ENCODE measurements around the gene METTL17.
"Not testable (repeated sequence)": the region's sequence is repeated elsewhere in the genome, so short reads cannot be mapped to it uniquely, and the experiment has no call there.

The METTL17 gene

DNA sequence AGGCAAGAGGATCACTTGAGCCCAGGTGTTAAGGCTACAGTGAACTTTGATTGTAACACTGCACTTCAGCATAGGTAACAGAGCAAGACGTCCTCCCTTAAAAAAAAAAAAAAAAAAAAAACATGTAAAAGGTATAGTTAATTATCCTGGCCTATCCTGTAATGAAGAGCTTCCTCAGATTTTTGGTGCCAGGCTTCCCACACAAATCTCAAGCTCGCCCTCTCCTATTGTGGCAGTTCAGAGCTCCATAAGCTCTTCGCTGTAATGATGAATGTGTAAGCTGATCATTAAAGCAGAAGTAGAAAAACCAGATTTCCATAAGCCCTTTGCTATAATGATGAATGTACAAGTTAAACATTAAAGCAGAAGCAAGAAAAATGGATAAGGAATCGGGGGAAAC, 7.3 kb downstream of the METTL17 start:
- DNase-seq: no peak

DNA sequence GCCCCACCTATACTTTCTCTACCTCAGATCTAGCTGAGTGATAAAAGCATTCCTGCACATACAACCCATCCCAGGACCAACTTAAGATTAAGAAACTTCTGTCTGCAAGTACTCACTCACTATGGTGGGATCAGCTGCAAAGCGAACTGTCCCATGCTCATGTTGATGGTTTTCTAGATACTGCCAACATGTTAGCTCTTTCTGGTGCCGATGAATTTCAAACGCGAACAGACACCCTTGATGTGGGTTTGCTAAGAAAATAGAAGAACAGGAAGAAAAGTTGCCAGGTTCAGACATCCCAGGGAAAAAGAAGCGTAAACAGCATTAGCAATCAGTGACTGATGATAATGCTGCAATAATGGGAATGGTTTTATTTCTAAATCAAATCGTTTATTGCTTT, 7.8 kb downstream of the METTL17 start:
- no peak for DNase-seq

DNA sequence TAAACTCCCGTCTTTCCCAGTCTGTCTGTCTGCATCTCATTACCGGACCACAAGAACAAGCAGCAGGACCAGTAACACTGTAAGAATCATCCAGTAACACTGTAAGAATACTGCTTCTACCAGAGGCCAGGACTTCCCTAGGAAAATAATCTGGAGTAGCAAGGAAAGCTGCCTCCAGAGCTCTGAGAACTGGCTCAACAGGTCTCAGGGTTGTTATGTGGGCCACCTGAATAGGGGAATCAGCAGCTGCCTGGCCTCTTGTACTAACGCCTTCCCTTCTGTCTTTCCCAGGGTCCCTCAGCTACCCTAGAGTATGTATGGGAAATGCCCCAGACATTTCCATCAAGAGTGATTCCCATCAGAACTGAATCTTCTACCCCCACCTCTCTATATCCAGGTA, 8.4 kb downstream of the METTL17 start:
- DNase-seq: no peak

DNA sequence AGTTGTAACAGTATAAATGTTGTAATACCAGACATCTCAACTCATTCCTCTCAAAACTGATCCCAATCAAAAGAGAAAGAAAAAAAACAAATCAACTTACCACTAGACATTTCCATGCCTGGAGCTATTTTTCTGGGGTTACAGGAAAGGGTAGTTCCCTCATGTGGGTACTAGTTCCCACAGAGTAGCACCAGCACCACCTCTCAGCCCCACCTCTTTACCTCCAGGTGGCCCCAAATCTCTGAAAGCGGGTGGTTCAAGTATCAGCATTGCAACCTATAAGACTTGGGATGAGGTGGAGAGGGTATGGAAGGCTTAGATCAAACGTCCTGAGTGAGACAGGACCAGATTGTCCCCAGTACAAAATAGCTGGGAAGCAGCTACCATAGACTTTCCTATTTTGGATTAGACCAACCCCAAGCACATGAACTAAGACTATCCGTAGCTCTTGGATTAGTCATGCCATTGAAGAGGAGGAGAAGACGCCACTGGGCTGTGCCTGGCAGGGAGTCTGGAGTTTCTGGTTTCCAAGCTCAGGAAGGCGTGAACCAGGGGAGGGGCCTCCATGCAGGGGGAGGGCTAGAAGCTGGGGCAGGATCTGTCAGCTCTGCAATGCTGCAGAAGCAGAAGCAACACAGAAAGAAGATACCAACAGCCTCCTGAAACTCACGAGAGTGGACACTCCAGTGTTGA, 9.0 kb downstream of the METTL17 start, which contains the start of gene SLC39A2:
Gene SLC39A2, plus strand, starts transcription at position 620 of the 693 bp plus-strand sequence. CDS start 154 bp downstream, outside the sequence.
- DNase-seq: no peak

DNA sequence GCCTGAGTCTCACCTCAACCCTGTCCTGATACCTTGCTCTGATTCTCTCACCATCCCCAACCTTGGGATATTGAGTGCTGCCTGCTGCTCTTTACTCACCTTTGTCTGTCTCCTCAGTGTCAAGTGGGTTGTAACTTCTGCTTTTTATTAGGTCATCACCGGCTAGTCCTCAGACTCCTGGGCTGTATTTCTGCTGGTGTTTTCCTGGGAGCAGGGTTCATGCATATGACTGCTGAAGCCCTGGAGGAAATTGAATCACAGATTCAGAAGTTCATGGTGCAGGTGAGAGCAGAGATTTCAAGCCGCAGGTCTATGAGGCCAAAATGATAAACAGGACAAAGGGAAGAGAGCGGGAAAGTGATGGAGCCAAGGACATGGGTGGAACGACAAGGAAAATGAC, 9.8 kb downstream of the METTL17 start:
- no peak for DNase-seq

DNA sequence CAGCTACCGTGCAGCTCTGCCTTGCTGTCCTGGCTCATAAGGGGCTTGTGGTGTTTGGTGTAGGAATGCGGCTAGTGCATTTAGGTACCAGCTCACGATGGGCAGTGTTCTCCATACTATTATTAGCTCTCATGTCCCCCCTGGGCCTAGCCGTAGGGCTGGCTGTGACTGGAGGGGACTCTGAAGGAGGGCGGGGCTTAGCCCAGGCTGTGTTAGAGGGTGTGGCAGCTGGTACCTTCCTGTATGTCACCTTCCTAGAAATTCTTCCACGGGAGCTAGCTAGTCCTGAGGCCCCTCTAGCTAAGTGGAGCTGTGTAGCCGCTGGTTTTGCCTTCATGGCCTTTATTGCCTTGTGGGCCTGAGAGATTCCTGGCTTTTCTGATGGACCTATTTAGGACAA, 11.4 kb downstream of the METTL17 start:
- no peak for DNase-seq

DNA sequence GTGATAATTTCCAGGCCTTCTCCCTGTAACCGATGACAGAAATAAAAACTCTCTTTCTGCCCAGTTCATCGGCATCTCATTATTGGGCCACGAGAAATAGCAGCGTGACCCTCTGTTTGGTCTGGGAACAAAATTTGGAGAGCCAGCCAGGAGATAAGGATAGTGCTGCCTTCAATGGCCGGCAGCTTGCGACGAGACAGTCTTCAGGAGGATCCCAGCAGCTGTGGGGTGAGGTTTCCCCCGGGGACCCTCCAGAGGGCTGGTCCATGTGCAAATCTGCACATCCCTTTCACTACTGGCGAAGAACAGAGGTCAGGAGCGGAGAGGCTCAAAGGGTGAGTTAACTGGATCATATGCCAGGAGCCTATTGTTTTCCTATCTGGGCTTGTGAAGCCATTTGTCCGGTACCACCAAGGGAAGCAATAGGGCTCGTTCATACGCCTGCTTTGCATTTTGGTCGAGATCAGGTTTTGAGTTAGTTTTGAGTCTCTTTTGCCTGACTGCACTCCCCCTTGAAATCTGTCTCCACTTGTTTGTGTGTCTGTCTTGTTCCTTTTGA, 14.1 kb downstream of the METTL17 start:
- DNase-seq: no peak

DNA sequence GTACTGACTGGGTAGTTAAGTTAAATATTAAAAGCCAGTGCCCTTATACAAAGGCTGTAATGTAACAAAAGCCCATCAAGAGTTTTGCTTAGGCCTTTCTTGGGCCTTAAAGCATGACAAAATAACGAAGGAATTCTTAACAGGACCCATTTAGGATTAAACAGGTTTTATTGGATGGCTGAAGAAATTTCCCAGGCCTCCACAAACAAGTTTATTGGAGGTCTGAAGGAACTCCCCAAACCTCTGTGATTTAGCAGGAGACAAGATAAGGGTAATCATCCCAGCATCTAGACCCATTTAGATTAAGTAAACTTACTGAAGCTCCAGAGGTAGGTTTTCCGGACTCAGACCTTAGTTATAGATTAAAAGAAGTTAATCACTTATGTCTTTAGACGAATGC, 19.9 kb downstream of the METTL17 start:
- not testable (repeated sequence) for DNase-seq

DNA sequence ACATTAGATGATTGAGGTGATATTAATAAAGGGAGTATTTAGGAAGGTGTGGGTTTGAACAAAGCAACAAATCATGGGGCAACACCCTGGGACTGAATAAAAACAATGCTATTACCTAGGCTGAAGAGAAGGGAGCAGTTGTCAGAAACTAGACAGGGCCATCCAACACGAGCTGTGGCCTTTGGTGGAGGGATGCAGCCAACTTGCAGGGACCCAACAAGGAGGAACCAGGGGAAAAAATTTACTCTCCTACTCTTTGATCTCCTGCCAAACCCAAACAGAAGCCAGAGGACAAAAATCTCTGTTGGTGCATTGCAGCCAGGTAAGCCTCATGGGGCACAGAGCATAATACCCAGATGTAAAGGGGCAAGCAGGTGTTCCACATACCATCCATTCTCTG, 21.4 kb downstream of the METTL17 start:
- DNase-seq: no peak

DNA sequence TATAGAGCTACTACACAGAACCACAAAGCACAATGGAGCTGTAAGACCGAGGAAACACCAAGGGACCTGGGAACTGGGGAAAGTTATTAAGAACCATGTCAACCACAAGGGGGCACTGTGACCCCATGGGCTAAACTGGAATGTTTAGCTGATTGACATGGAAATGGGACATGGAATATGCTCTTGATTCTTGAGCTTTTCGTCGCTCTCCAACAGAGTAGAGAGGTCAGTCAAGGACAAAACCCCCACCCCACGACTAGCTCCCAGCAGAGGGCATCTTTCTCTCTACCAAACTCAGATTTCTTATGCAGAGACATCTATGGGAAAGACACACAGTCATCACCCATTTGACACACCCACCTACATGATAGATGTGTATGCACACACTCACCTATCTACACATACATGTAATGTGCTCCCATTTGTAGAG, 25.0 kb downstream of the METTL17 start:
- peak; percentile 90 for DNase-seq

DNA sequence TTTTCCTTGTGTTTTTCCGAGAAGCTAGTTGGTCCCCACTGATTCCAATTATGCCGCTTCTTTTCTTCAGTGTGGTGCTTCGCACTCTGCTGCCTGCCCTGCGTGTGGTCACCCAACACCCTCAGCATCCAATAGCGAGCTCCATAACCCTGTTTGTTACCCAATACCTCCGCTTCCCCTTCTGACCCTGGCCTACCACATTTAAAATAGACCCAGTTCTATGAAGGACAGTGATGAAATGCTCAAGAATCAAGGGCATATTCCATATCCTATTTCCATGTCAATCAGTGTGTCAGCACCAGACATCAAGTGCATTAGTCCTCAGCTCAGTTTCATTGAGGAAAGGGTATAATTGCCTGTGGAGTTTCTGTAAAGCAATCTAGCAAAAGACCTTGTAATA, 25.5 kb downstream of the METTL17 start:
- no peak for DNase-seq

DNA sequence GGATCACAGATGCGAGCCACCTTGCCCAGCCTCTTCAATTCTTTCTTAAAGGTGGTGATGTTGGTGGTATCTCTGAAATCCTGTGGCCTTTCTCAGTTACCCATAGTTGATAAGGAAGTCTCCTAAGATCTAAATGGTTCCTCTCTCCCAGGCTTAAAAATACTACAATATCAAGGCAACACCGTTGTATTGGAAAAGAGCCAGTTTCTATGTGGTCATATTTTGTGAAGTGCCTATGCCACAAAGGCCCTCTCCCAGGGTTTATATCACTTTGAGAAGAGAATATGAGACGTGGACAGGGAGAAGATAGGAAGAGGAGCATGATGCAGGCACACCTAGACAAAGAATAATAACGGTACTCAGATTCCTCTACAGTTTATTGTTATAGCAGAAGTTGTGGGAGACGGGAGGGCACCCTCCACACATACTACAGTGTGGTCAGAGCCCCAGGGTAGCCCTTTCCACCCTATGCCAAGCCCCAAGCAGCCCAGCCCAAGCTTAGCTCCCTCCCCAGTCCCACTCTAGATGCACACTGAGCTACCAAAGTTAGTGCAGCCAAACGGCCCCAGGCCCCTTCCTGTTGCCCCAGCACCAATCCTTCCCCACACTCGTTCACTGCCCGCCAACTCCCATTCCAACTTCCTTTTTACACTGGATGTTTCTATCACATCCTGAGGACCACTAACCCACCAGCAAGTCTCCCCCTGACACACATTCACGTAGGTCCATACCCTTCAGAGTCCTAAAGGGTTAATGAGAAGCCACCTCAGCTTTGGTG, 26.8 kb downstream of the METTL17 start:
- DNase-seq: peak; percentile 25

DNA sequence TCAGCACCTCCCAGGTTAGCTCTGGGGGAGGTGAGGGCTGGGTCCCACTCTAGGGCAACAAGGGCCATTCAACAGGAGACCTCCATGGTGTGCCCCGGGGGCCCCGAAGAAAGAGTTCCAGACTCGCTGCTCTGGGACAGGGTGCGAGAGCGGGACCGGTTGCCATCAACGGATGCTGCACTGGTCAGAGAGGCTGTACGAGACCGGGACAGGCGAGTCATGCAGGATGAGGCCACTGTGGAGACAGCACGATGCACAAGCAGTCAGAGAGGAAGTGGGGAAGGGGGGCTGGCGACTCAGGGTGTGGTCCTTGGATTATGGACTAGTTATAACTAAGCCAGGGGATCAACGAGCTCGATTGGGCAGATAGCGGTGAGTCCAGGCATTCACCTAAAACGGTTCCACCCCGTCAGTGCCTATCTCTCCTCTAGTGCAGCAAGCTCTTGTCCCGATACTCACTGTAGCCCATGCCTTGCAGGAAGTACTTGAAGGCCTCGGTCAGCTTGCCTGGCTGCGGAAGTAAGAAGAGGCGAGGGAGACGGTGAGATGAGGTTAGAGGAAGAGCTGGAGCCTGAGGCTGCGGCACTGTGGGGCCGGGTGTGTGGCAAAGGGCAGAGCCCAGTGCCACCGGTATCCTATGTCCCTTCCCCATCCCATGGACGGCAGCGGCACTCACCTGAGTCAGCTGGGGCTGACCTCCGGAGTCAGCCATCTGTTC, 27.9 kb downstream of the METTL17 start:
- no peak for DNase-seq

DNA sequence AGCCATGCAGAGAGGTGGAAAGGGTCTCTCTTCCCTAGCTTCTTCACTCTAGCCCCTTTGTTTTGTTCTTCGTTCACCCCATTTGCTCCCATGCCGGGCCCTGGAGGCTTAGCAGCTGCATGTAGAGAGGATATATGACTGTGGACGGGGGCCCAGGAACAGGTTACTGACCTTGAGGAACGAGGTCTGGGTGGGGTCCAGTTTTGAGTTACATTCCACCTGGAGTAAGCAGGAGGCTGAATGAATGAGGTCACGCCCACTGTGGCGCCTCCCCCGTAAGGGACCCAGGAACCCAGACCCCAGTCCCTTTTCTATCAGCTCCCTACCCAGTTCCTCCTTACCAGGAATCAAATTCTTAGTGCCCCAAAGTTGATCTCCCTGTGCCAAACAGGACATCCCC, 28.5 kb downstream of the METTL17 start:
- no peak for DNase-seq

DNA sequence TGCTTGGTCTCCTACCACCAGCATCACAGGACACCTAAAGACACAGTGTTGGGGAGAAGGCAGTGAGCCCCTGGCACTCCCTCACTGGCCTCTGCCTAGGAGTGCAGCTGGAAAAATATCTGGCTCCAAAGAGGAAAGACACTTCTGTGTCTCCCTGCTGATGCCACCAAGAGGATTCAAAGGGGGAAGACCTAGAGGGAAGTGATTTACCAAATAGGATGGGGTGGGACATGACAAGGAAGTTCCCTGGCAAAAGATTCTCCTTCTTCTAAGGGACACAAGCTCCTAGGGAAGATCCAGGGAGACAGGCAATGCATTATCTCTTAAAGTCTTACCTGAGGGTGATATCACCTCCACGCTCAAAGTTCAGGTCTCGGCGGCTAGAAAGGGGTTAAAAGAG, 29.0 kb downstream of the METTL17 start:
- no peak for DNase-seq

DNA sequence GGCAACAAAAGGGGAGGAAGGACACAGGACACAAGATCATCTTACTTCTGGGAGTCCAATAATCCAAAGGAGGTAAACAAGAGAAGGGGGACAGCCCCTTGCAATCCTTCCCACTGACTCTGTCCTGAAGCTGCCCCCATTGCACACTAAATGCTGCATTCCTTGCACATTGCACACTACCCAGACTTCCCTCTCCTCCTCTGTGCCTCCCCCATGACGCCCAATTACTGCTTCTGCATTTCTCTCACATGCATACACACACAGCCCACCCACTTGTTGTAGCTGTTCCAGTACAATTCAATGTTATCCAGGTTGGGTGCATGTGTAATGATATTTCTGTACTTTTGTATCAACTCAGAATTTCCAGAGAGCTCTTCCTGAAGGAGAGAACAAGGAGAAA, 29.6 kb downstream of the METTL17 start:
- no peak for DNase-seq

DNA sequence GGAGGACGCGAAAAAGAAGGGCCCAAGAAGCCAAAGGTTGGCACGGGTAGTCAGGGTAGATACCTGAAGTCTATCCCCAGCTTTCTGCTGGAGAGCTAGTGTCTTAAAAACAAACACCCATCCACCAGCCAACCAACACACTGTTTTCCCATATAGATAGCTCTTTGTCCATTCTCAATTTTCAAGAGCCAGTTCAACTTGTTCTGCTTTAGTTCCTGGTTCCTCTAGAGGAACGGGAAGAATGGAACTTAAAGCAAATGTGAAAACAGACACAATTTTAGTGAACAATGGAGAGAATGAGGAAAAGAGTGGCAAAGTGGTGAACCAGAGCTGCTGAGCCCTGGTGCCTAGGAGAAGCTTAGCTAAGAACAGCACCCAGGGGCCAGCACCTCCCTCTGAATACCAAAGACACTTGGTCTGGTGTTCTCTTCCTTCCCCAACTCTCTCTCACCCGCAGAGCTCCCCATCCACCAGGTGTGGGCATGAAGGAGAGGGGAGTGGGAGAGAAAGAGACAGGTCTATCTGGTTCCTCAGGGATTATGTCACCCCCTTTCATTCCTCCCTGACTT, 31.3 kb downstream of the METTL17 start:
- DNase-seq: no peak

DNA sequence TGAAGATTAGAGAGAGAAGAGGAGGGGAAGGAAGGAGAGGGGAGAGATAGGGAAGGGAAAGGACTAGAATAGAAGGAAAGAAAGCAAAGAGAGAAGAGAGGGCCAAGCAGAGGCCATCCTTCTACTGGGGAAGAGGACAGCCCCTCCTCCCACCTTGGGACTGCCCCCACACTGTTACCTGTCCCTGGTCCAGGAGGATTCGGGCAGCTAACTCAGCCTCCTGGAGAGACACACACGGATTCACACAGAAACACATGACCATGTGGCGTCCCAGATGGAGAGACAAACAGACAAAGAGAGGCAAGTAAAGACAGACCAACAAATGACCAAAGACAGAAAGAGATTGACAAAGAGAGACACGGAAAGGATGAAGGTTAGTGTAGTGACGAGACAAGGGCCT, 32.9 kb downstream of the METTL17 start:
- no peak for DNase-seq

DNA sequence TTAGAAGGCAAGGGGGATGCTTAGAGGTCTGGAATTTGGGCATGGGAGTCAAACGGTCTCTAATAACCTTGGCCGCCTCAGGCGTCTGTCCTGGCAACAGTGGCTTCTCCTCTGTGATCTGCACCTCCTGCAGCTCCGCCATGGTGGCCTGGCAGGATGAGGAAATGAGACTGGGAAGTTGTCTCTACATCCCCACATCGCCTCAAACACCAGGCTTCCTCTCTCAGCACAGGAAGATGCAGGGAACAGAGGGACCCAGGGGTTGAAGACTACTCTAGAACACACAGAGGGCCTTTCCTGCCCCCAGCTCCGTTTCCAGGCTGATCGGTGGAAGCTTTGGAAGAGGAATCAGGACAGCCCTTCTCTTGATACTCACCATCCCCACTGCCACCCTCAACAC, 33.4 kb downstream of the METTL17 start:
- no peak for DNase-seq

DNA sequence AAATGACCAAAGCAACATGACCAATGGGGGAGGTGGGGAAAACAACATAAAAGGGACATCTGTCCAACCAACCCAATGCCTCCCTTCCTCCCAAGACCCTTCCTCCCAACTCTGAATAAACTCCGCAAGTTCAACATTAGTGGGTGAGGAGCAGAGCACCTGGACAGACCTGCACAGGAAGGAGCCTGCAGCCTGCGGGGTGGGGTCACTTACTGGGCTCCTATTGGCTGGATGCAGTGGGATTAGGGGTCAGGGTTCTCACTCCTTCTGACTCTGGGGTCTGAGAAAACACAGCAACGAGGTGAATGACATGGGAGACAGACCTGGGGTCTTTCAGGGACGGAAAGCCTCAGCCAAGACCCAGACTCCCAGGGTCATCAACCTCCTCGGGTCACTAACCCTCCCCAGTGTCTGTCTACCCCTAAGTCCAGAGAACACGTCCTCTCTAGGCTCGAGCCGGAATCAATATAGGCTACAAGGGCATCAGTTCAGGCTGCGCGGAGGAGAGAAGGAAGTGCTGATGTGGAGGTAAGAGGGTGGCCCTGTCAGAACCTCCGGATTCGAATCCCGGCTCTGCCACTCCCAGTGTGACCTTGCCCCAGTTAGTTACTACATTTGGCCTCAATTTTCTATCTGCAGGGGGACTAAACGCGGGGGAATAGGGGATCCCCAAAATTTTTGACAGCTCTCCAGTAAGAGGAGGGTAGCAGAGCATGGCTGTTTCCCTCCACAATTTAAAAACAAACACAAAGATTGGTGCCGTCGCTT, 34.2 kb downstream of the METTL17 start:
- DNase-seq: no peak

DNA sequence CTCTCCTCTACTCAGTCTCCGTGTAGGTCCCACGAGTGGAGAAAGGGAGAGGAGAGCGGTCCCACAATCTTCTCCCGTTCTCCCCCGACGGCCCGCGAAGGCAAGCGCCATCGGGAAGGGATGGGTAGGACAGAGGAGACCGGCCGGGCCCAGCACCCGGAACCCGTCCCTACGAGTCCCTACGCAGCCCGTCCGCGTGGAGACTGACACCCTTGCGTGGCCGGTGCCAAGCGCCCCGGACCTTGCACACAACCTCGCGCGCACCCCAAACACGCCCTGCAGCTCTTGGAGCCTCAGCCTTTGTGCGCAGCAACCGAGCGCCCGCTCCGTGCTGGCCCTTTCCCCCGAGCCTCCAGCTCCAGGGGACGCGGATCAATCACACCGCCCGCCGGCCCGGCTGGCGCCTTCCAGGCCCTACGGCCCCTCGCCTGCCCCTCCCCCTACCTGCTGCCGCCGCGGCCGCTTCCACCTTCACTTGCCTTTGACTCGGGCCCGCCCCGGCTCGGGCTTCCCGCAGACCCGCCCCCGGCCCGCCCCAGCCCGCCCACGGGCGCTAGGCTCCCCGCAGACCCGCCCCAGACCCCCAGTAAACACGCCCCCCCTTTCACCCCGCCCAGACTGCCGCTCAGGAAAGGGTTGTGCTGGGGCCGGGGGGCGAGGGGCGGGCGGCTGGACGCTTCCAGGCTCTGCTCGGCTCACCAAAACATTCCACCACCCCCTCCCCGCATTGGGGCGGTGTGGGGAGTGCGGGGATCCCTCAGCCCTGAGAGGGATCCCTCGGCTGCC, 35.0 kb downstream of the METTL17 start, which contains the start of gene NDRG2:
Gene NDRG2, minus strand, starts transcription at position 477 of the 786 bp plus-strand sequence. CDS start 1,746 bp downstream, outside the sequence.
- DNase-seq: peak; percentile 66

Data from OCI-M1 (cell line).